ENCODE results near the gene NFKB2.

Gene NFKB2

GRCh38 chr10:102395400-102396316 is at the start of gene NFKB2:
Gene NFKB2 (plus strand): TSS chr10:102395705. CDS start chr10:102395960, 255 bp downstream.
- DNase-seq: peak; percentile 95 to 96

- no peak for DNase-seq
Observed at GRCh38 chr10:102347236-102347828, 48.2 kb upstream of the NFKB2 start.

GRCh38 chr10:102352066-102352715 is 43.3 kb upstream of the NFKB2 start:
- peak; percentile 71 to 77 for DNase-seq

GRCh38 chr10:102354451-102354850 is 41.1 kb upstream of the NFKB2 start:
- DNase-seq: no peak

- DNase-seq: no peak
Observed at GRCh38 chr10:102358712-102359382, 36.7 kb upstream of the NFKB2 start.

GRCh38 chr10:102367441-102367840 is 28.1 kb upstream of the NFKB2 start:
- no peak for DNase-seq

- DNase-seq: no peak
Observed at GRCh38 chr10:102368077-102368476, 27.4 kb upstream of the NFKB2 start.

GRCh38 chr10:102371295-102371694 is 24.2 kb upstream of the NFKB2 start:
- no peak for DNase-seq

- DNase-seq: no peak
Observed at GRCh38 chr10:102375250-102375649, 20.3 kb upstream of the NFKB2 start.

GRCh38 chr10:102375867-102376266 is 19.6 kb upstream of the NFKB2 start:
- DNase-seq: no peak

- no peak for DNase-seq
Observed at GRCh38 chr10:102376901-102377300, 18.6 kb upstream of the NFKB2 start.

GRCh38 chr10:102379383-102379782 is 16.1 kb upstream of the NFKB2 start:
- DNase-seq: no peak

GRCh38 chr10:102381983-102382382 is 13.5 kb upstream of the NFKB2 start:
- no peak for DNase-seq

GRCh38 chr10:102382871-102383270 is 12.6 kb upstream of the NFKB2 start:
- no peak for DNase-seq

GRCh38 chr10:102384053-102384452 is 11.5 kb upstream of the NFKB2 start:
- peak in 1 of 2 donors; percentile 31 for DNase-seq

GRCh38 chr10:102384606-102385429 is 10.7 kb upstream of the NFKB2 start:
- DNase-seq: no peak

GRCh38 chr10:102389894-102390293 is 5.6 kb upstream of the NFKB2 start:
- no peak for DNase-seq

- no peak for DNase-seq
Observed at GRCh38 chr10:102392306-102392705, 3.2 kb upstream of the NFKB2 start.

GRCh38 chr10:102393411-102394078 is 2.0 kb upstream of the NFKB2 start:
- no peak for DNase-seq

- peak; percentile 99 for DNase-seq
Observed at GRCh38 chr10:102394079-102394800, 1.3 kb upstream of the NFKB2 start.
